Panc1 (cell line): ENCODE measurements around the gene MAEA.

Source experiments
- CTCF ChIP-seq: fragments of 450-650 bp; IDR thresholded peaks from 2 replicates; pipeline ENCODE4 v1.5.1; 2017; ENCODE audit warnings: mild to moderate bottlenecking
- SIN3A ChIP-seq: IDR thresholded peaks from 2 replicates; pipeline ENCODE4 v1.6.1; 2012; ENCODE audit warnings: low read depth, mild to moderate bottlenecking, low read length, moderate library complexity, borderline replicate concordance; ENCODE audit not compliant: insufficient read depth

- TF ChIP-seq CTCF (no peak), SIN3A (no peak)
Observed at GRCh38 chr4:1381181-1381621, 91.5 kb downstream of the MAEA start.
